Fibroblast of villous mesenchyme (primary cell): ENCODE data around the gene CMIP. TPM values are rescaled to one million over a fixed set of nuclear protein-coding genes. Genes with fewer than 3 reads are reported as not detected.

ENCODE experiments used
- DNase-seq: peaks from one replicate; pipeline ENCODE4 v3.0.0-alpha.2; 2010; ENCODE audit warnings: low read depth
- H3K4me3 ChIP-seq: 2 replicates; pipeline ENCODE4 v1.5.1; 2011; ENCODE audit warnings: low read depth, mild to moderate bottlenecking, low read length
- total RNA-seq: library from RNA; depleted of rRNA; stranded (reverse); fragments of >200 nt; gene quantifications from 2 replicates; pipeline ENCODE4 v1.2.3, GENCODE V29; 2012
- TF ChIP-seq, protein P1 (sequence below): IDR thresholded peaks from 2 replicates; pipeline ENCODE4 v1.5.1; 2012; ENCODE audit warnings: low read depth, mild to moderate bottlenecking, low read length; ENCODE audit not compliant: insufficient read depth

Gene CMIP
- total RNA-seq, 1 donor: 7.8 TPM

DNA sequence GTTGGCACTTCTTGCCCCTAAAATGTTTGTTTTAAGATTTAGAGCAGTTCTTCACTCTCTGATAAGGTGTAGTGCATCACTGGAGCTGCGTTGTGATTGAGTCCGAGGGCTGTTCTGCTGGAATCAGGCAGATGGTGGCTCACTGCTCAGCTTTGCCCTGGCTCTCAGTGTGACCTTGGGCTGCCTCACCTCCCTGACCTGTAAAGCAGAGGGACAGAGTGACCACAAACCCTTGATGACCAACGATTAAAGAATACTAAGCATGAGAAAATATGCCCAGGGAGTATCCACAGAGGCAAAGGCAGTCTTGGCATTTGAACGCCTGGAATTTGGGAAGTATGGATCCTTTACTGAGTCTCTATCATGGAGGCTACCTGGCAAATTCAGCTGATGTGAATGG is 18.1 kb downstream of the CMIP start:
- no peak for DNase-seq
- TF ChIP-seq, protein P1, sequence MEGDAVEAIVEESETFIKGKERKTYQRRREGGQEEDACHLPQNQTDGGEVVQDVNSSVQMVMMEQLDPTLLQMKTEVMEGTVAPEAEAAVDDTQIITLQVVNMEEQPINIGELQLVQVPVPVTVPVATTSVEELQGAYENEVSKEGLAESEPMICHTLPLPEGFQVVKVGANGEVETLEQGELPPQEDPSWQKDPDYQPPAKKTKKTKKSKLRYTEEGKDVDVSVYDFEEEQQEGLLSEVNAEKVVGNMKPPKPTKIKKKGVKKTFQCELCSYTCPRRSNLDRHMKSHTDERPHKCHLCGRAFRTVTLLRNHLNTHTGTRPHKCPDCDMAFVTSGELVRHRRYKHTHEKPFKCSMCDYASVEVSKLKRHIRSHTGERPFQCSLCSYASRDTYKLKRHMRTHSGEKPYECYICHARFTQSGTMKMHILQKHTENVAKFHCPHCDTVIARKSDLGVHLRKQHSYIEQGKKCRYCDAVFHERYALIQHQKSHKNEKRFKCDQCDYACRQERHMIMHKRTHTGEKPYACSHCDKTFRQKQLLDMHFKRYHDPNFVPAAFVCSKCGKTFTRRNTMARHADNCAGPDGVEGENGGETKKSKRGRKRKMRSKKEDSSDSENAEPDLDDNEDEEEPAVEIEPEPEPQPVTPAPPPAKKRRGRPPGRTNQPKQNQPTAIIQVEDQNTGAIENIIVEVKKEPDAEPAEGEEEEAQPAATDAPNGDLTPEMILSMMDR: no peak
- H3K4me3 ChIP-seq: no peak overlapping the region

DNA sequence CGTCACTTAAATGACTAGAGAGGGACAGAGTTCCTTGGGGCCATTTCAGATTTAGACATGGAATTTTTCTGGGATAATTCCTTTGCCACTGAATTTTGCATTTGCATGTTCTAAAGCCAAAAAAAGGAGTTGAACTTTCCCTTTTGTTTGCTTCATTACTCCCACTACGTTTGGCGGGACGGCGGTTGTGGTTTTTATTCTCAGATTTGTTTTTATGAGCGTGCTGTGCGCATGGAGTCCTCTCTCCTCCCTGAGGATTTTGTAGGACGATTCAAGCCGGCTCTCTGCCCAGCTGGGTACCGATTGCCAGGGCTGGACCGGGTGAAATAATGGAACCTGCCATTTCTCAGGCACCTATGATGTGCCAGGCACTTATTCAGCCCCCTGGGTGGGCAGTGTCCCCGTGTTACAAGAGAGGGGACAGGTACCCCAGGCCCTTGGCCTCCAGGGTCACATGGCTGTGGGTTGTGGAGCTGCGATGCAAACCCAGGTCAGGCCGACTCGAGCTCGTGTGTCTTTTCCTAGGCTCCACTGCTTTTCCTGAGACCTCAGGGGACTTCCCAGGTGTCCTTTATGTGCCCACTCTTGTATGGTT is 18.8 kb downstream of the CMIP start:
- no peak overlapping the region for H3K4me3 ChIP-seq
- TF ChIP-seq, protein P1: no peak
- no peak for DNase-seq

DNA sequence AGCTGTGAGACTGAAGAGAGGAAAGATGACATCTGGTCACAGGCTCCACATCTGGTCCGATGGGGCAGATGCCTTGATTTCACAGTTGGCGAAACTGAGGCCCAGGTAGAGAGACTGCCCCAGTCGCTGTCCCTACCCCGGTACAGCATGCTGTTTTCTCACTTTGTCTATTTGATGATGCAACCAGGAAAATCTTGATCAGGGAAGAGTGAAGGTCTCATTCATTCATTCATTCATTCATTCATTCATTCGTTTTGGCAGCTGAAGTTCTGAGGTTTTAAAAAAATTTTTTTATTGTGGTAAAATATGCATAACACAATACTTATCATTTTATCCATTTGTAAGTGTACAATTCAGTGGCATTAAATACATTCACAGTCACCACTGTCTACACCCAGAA is 19.7 kb downstream of the CMIP start:
- no peak overlapping the region for H3K4me3 ChIP-seq
- no peak for DNase-seq
- TF ChIP-seq, protein P1: no peak

DNA sequence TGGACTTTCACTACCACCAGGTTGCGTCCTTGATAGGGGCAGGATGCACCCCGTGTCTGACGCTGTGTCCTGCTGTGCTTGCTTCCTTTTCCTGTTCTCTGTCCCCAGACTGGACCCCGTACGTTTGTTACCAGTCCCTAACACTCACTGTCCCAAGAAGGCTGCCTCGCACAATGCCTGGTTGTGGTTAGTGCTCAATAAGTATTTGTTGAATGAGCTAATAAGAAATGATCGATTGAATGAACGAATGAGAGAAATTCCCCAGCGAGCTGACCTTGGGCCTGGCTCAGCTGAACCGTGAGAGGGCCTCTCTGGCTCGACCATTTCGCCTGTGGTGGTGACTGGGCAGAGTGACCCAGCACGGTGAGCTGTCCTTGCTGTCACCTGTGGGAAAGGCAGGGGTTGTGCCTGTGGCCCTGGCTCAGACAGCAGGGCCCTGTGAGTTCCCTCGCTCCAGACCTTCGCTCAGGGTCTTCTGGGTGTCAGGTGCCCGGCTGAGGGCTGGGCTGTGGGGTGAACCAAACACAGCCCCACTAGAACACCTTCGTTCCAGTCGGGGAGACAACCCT is 20.9 kb downstream of the CMIP start:
- H3K4me3 ChIP-seq: no peak overlapping the region
- no peak for DNase-seq
- TF ChIP-seq, protein P1: no peak

DNA sequence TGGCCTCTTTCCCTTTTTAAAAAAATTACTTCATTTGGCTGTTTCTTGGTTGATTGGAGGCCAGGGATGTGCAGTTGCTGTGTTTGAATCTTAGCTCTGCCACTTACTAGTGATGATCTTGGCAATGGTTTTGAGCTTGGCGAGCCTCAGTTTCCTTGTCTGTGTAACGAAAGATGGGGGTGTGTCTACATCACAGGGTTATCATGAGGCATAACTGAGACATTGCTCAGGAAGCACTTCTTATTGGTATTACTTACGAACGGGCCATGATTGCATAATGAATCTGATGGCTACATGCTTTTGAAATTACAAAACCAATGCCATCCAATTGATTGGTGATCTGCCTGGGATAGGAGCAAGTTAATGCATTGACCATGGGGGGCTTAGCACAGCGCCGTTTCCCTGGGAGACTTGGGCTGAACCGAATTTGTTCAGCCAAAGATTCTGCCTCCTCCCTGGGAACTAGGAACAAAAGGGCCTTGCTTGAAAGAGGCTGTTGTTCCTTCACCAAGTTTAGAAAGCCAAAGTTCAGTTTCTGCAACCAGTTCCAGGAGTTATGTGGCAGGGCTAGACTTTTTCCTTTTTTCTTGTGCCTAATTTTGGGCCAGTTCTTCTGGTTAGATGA is 21.9 kb downstream of the CMIP start:
- no peak for DNase-seq
- H3K4me3 ChIP-seq: no peak overlapping the region
- TF ChIP-seq, protein P1: no peak

DNA sequence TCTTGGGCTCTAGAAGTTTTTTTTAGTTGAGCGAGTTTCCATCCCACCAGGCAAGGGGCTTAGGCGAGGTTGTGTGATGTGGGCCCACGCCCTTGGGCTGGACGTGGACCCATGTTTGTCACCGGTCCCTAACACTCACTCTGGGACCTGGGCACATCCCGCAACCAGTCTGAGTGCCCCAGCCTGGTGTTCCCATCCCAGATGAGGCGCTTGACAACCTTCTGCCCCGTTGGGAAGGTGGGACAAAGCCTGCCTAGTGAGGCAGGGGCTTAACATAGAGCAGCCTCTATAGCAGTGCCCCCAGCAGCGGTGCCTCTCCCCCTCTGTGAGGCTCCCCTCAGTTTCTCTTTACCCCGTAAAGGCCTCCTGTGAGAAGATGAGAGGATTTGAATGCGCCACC is 22.5 kb downstream of the CMIP start:
- TF ChIP-seq, protein P1: no peak
- no peak for DNase-seq
- H3K4me3 ChIP-seq: no peak overlapping the region
